AG09309 (cell line): ENCODE data around the gene EFR3B.

Source experiments
- DNase-seq: peaks from one replicate; pipeline ENCODE4 v3.0.0-alpha.2; 2010; ENCODE audit warnings: low read depth
- H3K4me3 ChIP-seq: 2 replicates; pipeline ENCODE4 v1.5.1; 2011; ENCODE audit warnings: mild to moderate bottlenecking, low read depth, low read length, moderate library complexity; ENCODE audit not compliant: control insufficient read depth
- TF ChIP-seq, protein P1 (sequence below): IDR thresholded peaks from 2 replicates; pipeline ENCODE4 v1.5.1; 2011; ENCODE audit warnings: mild to moderate bottlenecking, low read depth, low read length, inconsistent platforms; ENCODE audit not compliant: insufficient read depth, control insufficient read depth; ENCODE audit errors: missing control alignments

The EFR3B gene

GRCh38 chr2:25174192-25174861 lies 132.5 kb downstream of the EFR3B start:
- H3K4me3 ChIP-seq = no peak overlapping the region
- TF ChIP-seq, protein P1, sequence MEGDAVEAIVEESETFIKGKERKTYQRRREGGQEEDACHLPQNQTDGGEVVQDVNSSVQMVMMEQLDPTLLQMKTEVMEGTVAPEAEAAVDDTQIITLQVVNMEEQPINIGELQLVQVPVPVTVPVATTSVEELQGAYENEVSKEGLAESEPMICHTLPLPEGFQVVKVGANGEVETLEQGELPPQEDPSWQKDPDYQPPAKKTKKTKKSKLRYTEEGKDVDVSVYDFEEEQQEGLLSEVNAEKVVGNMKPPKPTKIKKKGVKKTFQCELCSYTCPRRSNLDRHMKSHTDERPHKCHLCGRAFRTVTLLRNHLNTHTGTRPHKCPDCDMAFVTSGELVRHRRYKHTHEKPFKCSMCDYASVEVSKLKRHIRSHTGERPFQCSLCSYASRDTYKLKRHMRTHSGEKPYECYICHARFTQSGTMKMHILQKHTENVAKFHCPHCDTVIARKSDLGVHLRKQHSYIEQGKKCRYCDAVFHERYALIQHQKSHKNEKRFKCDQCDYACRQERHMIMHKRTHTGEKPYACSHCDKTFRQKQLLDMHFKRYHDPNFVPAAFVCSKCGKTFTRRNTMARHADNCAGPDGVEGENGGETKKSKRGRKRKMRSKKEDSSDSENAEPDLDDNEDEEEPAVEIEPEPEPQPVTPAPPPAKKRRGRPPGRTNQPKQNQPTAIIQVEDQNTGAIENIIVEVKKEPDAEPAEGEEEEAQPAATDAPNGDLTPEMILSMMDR = no peak
- no peak for DNase-seq

GRCh38 chr2:25176138-25176537 lies 134.3 kb downstream of the EFR3B start:
- TF ChIP-seq, protein P1 = no peak
- DNase-seq = no peak
- H3K4me3 ChIP-seq = no peak overlapping the region

DNA sequence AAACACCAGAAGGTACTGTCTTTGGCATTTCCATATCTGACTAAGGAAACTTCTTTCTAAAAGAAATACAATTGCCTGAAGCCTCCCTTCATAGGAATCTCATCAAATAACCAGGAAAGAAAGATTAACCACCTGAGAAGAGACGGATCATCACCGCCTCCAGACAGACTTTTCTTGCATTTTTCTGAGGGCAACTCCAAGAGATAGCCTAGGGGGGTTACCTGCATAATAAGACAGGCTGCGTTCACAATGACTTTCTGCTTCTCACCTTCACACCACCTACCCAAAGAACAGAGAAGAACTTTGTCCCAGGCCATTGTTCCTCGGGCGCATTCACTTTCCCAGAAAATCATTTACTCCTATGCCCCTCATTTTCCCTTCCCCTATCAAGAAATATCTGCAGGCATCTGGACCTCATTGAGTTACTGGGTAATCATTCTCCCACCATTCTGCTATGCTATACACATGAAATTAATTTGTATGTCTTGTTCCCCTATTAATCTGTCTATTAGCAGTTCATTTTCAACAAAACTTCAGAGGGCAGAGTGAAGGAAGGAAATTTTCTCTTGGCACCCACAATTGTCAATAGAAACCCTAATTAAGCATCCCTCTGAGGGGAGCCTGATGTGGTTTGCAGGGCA lies 134.8 kb downstream of the EFR3B start:
- H3K4me3 ChIP-seq = no peak overlapping the region
- no peak for DNase-seq
- TF ChIP-seq, protein P1 = no peak

DNA sequence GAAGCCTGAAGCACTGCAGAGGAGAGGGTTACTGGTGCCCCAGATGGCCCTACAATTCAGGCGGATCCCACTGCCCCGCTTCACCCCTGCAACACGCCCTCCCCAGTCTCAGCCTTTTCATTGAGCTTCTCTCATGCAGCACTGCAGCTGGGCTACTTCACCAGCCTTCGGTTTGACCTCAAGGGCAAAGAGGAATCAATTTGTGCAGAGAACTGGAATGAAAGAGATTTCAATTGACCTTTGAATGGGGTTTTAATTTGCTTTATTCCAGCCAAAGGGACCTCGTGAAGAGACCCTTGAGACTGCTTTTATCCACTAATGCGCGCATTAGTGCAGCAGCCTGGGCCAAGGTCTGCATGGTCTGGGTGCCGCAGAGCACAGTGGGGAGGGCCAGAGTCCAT lies 135.3 kb downstream of the EFR3B start:
- no peak overlapping the region for H3K4me3 ChIP-seq
- no peak for DNase-seq
- TF ChIP-seq, protein P1 = no peak

DNA sequence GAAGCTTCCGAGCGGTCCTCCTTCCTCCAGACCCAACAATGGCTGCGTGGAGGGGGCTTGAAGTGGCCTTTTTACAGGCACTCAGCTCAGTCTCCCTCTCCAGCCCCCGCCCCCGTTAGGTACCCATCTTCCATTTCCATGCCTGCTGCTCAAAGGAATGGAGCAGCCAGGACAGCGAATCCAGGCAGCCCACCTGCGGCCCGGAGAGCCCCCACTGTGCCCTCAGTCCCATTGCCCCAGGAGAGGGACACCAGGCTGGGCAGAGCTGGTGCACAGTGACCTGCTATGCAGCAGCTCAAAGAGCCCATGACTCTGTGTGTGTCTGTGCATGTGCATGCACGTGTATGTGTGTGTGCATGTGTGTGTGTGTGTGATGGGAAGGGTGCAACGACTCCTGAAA lies 137.1 kb downstream of the EFR3B start:
- no peak overlapping the region for H3K4me3 ChIP-seq
- TF ChIP-seq, protein P1 = no peak
- no peak for DNase-seq

DNA sequence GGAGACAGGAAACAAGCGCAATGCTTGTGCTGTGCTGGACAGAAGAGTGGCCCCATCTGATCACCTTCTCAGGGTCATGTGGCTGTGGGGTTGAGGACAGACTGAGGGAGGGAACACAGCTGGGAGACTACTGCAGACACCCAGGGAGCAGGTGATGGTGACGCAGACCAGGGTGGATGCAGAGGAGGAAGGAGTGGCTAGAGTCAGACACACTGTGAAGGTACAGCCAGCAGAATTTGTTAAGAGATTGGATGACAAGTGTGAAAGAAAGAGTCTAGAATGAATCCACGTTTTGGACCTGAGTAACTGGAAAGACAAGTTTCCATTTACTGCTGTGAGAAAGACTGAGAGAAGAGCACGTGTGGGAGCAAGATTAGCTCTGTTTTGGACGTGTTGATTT lies 142.4 kb downstream of the EFR3B start:
- TF ChIP-seq, protein P1 = no peak
- H3K4me3 ChIP-seq = no peak overlapping the region
- no peak for DNase-seq

DNA sequence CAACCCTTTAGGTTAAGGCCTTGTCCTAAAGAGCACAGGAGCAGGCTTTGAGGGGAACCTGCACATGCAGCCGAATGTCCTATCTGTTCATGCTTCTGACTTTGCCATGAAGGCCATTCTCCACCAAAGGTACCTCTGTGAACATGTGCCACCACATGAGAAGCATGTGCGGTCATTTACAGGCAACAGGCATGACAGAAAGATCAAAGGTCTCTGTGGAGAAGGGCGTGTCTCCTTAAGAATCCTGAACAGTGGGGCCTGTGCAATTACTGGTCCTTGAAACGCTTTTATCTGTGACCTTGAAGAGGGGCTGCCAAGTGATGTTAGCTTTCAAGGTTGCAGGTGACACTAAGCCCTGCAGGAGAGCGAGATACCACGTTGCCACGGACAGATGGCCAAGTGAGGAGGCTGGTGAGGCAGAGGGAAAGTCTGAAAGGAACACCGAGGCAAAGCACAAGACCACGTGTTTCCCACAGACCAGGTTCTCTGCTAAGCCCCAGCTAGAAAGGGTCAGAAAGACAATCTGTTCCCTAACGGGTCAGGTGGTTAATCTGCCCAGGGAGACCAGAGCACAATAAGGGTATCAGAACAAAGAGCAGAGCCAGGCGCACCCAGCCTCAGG lies 146.0 kb downstream of the EFR3B start:
- DNase-seq = no peak
- H3K4me3 ChIP-seq = no peak overlapping the region
- TF ChIP-seq, protein P1 = no peak
